ENCODE data around the gene PLA2G4D. TPM values are rescaled to one million over a fixed set of nuclear protein-coding genes. Genes with fewer than 3 reads are reported as not detected.

Gene PLA2G4D
- total RNA-seq, 1 experiment from 2014 or later: 0.34 TPM

- Histone ChIP-seq H3K36me3 (ENCODE audit: control insufficient read depth in 1 of 2, insufficient read depth in 2 of 2, low read length in 2 of 2) (no peaks in the 10 kb centered on the region), H3K79me2 (ENCODE audit: insufficient read depth, low read length) (no peaks in the 10 kb centered on the region), H2AFZ (ENCODE audit: low read depth, low read length, poor library complexity, severe bottlenecking) (no peak overlapping the region), H3K27ac (ENCODE audit: low read depth, low read length) (no peak overlapping the region), H3K4me3 (replicated peaks in 1 of 2; ENCODE audit: low read depth in 1 of 2, low read length in 2 of 2) (no peak overlapping the region), H3K9me2 (ENCODE audit: insufficient read depth) (no peaks in the 10 kb centered on the region), H3K9ac (ENCODE audit: low read length) (no peak overlapping the region), H3K4me1 (ENCODE audit: control insufficient read depth in 1 of 2, insufficient read depth in 2 of 2, low read length in 2 of 2) (peaks cover 0 to 5% of the 10 kb centered on the region in 2 experiments; a peak in 1 of 4 replicates), H3K27me3 (ENCODE audit: insufficient read depth, low read length) (no peaks in the 10 kb centered on the region; the same call in 1 of the 2 replicates), H3K9me3 (ENCODE audit: control insufficient read depth in 1 of 2, insufficient read depth in 1 of 2, low read depth in 1 of 2, low read length in 2 of 2) (no peaks in the 10 kb centered on the region), H3K4me2 (ENCODE audit: low read length) (no peak overlapping the region), H4K20me1 (ENCODE audit: insufficient read depth) (no peaks in the 10 kb centered on the region)
- POLR2A ChIA-PET: no interaction called here
- intact Hi-C loops (cut with micrococcal nuclease): no loop called here
- TF ChIP-seq EZH2 (IDR thresholded peaks at IDR 0.05) (no peak), ZNF274 (IDR thresholded peaks at IDR 0.05; ENCODE audit: low read depth, low read length) (no peak), SIN3A (IDR thresholded peaks at IDR 0.05; ENCODE audit: low read depth) (no peak), SRF (IDR thresholded peaks at IDR 0.05; ENCODE audit: low read depth) (no peak), REST (IDR thresholded peaks at IDR 0.05; ENCODE audit: low read depth) (no peak), MAX (IDR thresholded peaks at IDR 0.05) (no peak), ATF3 (IDR thresholded peaks at IDR 0.05) (no peak), TCF7L2 (IDR thresholded peaks at IDR 0.05; ENCODE audit: borderline replicate concordance, extremely low read depth, insufficient read depth, insufficient read length) (no peak), ELF1 (IDR thresholded peaks at IDR 0.05; ENCODE audit: borderline replicate concordance, low read depth) (no peak), CBX3 (IDR thresholded peaks at IDR 0.05; ENCODE audit: low read depth) (no peak), POLR2A (IDR thresholded peaks at IDR 0.05; ENCODE audit: borderline replicate concordance, extremely low read depth, insufficient read depth, insufficient read length) (no peak), EZH2phosphoT487 (IDR thresholded peaks at IDR 0.05; ENCODE audit: borderline replicate concordance) (no peak), POLR2AphosphoS5 (IDR thresholded peaks at IDR 0.05; ENCODE audit: low read depth, low read length) (no peak), YY1 (IDR thresholded peaks at IDR 0.05; ENCODE audit: extremely low read depth, insufficient replicate concordance, low read depth, low read length) (no peak), CTCF (IDR thresholded peaks at IDR 0.05 in 2 of 3, conservative IDR thresholded peaks at IDR 0.05 in 1 of 3; ENCODE audit: borderline replicate concordance in 1 of 3, insufficient read depth in 1 of 3, low read depth in 2 of 3, low read length in 2 of 3) (no peak), FOSL1 (IDR thresholded peaks at IDR 0.05; ENCODE audit: low read depth) (no peak)
- BruUV-seq (replicated peaks): no TSS peak
- no peak for ATAC-seq
- CTCF ChIA-PET: no interaction called here
- RAD21 ChIA-PET (ENCODE audit: low non-redundant PET in 1 of 2, low total read pairs in 2 of 2, uncharacterized antibody in 2 of 2, unreplicated experiment in 2 of 2): no interaction called here
- no peak for DNase-seq (ENCODE audit: low read depth, low spot score)
These were observed 61.0 kb downstream of the PLA2G4D start for GRCh38 chr15:42033214-42033873.
